Endodermal cell (in vitro differentiated cells): ENCODE data around the gene NTSR2. TPM values are rescaled to one million over a fixed set of nuclear protein-coding genes. Genes with fewer than 3 reads are reported as not detected.

Source experiments
- DNase-seq: peaks from one replicate; pipeline ENCODE4 v3.0.0-alpha.2; 2017
- H3K27ac ChIP-seq: 2 replicates; pipeline ENCODE4 v1.5.1; 2013; ENCODE audit warnings: mild to moderate bottlenecking, low read depth, low read length, moderate library complexity
- H3K27me3 ChIP-seq: 2 replicates; pipeline ENCODE4 v1.6.1; 2013; ENCODE audit warnings: mild to moderate bottlenecking, low read length, moderate library complexity; ENCODE audit not compliant: insufficient read depth, control insufficient read depth, poor library complexity, severe bottlenecking
- H3K36me3 ChIP-seq: 2 replicates; pipeline ENCODE4 v1.7.0; 2013; ENCODE audit warnings: mild to moderate bottlenecking, low read length, moderate library complexity; ENCODE audit not compliant: control insufficient read depth, insufficient read depth
- H3K4me1 ChIP-seq: one replicate; pipeline ENCODE4 v1.7.0; 2013; ENCODE audit warnings: low read length; ENCODE audit not compliant: control insufficient read depth, insufficient read depth
- H3K4me3 ChIP-seq: 2 replicates; pipeline ENCODE4 v1.5.1; 2013; ENCODE audit warnings: mild to moderate bottlenecking, low read length, moderate library complexity
- H3K9ac ChIP-seq: 2 replicates; pipeline ENCODE4 v1.6.1; 2013; ENCODE audit warnings: mild to moderate bottlenecking, low read length, moderate library complexity; ENCODE audit not compliant: poor library complexity, severe bottlenecking; ENCODE audit errors: extremely low read depth
- H3K9me3 ChIP-seq: 2 replicates; pipeline ENCODE4 v1.6.1; 2013; ENCODE audit warnings: mild to moderate bottlenecking, low read length, moderate library complexity; ENCODE audit not compliant: control insufficient read depth
- H3K27ac Mint-ChIP-seq: 2 replicates; pipeline ENCODE4 v1.8.0; 2020; ENCODE audit warnings: mixed read lengths
- H3K27me3 Mint-ChIP-seq: 2 replicates; pipeline ENCODE4 v1.8.0; 2021; ENCODE audit warnings: mild to moderate bottlenecking, mixed read lengths; ENCODE audit not compliant: insufficient read depth
- H3K36me3 Mint-ChIP-seq: 2 replicates; pipeline ENCODE4 v1.8.0; 2020; ENCODE audit warnings: low read depth, mixed read lengths
- H3K4me1 Mint-ChIP-seq: 2 replicates; pipeline ENCODE4 v1.8.0; 2020; ENCODE audit warnings: mixed read lengths
- H3K4me3 Mint-ChIP-seq: 2 replicates; pipeline ENCODE4 v1.8.0; 2020; ENCODE audit warnings: mild to moderate bottlenecking, moderate library complexity, mixed read lengths
- H3K9me3 Mint-ChIP-seq: 2 replicates; pipeline ENCODE4 v1.8.0; 2020; ENCODE audit warnings: mild to moderate bottlenecking, mixed read lengths
- WGBS, 2 experiments: methylation state at CpG; one replicate each; pipeline versions ENCODE4 v1.1.5 to v1.1.7; 2013; ENCODE audit warnings: missing lambda C conversion rate in 2 of 2, mixed read lengths in 1 of 2; ENCODE audit not compliant: insufficient coverage in 1 of 2, insufficient read length in 1 of 2; 5-methylcytosine and 5-hydroxymethylcytosine counted together
- total RNA-seq, 2 donors: library from RNA; stranded (reverse); fragmentation: NEBNext Ultra II Directional in 1 of 2; extraction: Animal tissue kit (Norgen Biotek cat#: 25700) in 1 of 2; gene quantifications; 2 replicates in 1 of 2; 3 replicates in 1 of 2; pipeline ENCODE4 v1.2.1, GENCODE V29; 2021
- TF ChIP-seq, protein P1 (sequence below): fragments of 200-600 bp; sonication (generic); conservative IDR thresholded peaks from 2 replicates; pipeline ENCODE4 v1.5.0; 2021; ENCODE audit warnings: antibody characterized with exemption, mild to moderate bottlenecking

NTSR2 gene
- total RNA-seq, 2 donors from 2014 or later, result not detected

DNA sequence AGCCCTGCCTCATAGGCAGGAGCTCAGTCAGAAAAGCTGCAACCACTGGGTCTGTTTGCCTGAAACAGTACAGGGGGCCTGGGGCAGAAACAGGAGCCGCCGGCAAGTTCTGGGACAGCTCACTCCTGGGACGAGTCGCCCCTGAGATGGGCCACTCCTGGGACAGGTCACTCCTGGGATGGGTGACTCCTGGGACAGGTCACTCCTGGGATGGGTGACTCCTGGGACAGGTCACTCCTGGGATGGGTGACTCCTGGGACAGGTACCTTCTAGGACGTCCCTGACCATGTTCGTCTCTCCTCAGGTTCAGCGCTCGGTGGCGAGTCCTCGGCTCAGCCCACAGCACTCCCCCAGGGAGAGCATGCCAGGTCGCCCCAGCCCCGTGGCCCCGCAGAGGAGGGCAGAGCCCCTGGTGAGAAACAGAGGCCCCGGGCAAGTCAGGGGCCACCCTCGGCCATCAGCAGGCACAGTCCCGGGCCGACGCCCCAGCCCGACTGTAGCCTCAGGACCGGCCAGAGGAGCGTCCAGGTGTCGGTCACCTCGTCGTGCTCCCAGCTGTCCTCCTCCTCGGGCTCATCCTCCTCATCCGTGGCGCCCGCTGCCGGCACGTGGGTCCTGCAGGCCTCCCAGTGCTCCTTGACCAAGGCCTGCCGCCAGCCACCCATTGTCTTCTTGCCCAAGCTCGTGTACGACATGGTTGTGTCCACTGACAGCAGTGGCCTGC is 51.8 kb downstream of the NTSR2 start:
- peaks cover 93% of the 10 kb centered on the region for H3K36me3 ChIP-seq
- no peak overlapping the region for H3K27ac ChIP-seq
- no peaks in the 10 kb centered on the region for H3K9me3 ChIP-seq
- H3K4me1 Mint-ChIP-seq, result no peaks in the 10 kb centered on the region
- WGBS, 2 experiments, result 92 to 93% methylated on average over 27 to 33 of the region's 33 CpGs
- peaks cover 78% of the 10 kb centered on the region for H3K36me3 Mint-ChIP-seq
- no peak for DNase-seq
- H3K4me3 ChIP-seq, result no peak overlapping the region
- no peak overlapping the region for H3K27ac Mint-ChIP-seq
- no peaks in the 10 kb centered on the region for H3K9me3 Mint-ChIP-seq
- no peaks in the 10 kb centered on the region for H3K27me3 ChIP-seq
- no peak overlapping the region for H3K9ac ChIP-seq
- H3K4me3 Mint-ChIP-seq, result no peak overlapping the region
- no peaks in the 10 kb centered on the region for H3K27me3 Mint-ChIP-seq
- TF ChIP-seq, protein P1, sequence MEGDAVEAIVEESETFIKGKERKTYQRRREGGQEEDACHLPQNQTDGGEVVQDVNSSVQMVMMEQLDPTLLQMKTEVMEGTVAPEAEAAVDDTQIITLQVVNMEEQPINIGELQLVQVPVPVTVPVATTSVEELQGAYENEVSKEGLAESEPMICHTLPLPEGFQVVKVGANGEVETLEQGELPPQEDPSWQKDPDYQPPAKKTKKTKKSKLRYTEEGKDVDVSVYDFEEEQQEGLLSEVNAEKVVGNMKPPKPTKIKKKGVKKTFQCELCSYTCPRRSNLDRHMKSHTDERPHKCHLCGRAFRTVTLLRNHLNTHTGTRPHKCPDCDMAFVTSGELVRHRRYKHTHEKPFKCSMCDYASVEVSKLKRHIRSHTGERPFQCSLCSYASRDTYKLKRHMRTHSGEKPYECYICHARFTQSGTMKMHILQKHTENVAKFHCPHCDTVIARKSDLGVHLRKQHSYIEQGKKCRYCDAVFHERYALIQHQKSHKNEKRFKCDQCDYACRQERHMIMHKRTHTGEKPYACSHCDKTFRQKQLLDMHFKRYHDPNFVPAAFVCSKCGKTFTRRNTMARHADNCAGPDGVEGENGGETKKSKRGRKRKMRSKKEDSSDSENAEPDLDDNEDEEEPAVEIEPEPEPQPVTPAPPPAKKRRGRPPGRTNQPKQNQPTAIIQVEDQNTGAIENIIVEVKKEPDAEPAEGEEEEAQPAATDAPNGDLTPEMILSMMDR, result no peak
- no peaks in the 10 kb centered on the region for H3K4me1 ChIP-seq

DNA sequence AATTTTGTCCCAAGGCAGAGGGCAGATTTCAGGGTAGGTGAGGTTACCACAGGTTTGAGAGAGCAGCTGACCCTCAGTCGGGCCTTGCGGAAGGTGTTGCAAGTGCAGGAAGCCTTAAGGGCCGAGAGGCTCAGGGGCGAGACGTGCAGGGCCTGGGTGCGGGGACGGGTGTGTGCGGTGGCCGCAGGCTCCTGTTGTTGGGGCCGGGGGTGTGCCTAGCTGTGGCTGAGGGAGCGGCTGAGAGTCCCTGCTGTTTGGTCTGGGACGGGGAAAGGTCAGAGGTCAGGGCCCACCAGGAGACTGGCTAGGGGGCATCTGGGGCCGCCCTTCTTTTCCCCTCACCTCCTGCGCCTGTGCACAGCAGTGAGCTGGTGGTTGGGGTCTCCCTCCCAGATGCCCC is 52.5 kb downstream of the NTSR2 start:
- Mint-ChIP-seq H3K4me1 (no peaks in the 10 kb centered on the region), H3K36me3 (peaks cover 78% of the 10 kb centered on the region), H3K27ac (no peak overlapping the region), H3K27me3 (no peaks in the 10 kb centered on the region), H3K4me3 (no peak overlapping the region), H3K9me3 (no peaks in the 10 kb centered on the region)
- DNase-seq, result no peak
- TF ChIP-seq, protein P1, result no peak
- no peaks in the 10 kb centered on the region for H3K9me3 ChIP-seq
- WGBS, 2 experiments, result 91 to 95% methylated on average over 8 to 14 of the region's 14 CpGs
- H3K9ac ChIP-seq, result no peak overlapping the region
- no peak overlapping the region for H3K4me3 ChIP-seq
- peaks cover 93% of the 10 kb centered on the region for H3K36me3 ChIP-seq
- no peaks in the 10 kb centered on the region for H3K27me3 ChIP-seq
- H3K27ac ChIP-seq, result no peak overlapping the region
- no peaks in the 10 kb centered on the region for H3K4me1 ChIP-seq

DNA sequence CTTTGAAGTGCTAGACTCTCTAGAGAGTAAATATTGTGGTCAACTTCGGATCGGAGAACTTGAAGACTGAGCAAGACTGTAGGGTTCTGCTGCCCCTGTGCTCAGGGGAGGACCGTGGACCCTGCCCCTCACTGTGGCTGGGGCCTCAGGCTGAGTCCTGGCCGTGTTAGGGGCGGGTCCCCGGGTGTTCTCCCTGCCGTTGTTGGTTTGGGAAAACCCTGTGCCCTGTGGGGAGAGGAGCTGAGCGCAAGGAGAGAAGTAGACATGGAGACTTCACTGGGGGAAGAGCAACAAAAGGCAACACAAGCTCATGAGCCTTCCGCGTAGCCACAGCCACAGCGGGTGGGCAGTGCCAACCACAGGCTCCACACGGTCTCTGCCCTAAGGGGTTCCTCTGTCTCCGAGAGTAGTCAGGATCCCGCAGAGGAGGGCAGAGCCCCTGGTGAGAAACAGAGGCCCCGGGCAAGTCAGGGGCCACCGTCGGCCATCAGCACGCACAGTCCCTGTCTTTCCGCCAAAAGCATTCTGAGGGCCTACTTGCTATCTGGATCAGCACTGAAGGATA is 53.1 kb downstream of the NTSR2 start:
- Histone ChIP-seq H3K36me3 (peaks cover 93% of the 10 kb centered on the region), H3K27ac (no peak overlapping the region), H3K27me3 (no peaks in the 10 kb centered on the region), H3K9me3 (no peaks in the 10 kb centered on the region), H3K4me1 (no peaks in the 10 kb centered on the region), H3K4me3 (no peak overlapping the region), H3K9ac (no peak overlapping the region)
- no peak for DNase-seq
- 90 to 93% methylated on average over 17 to 19 of the region's 19 CpGs for WGBS, 2 experiments
- no peak overlapping the region for H3K27ac Mint-ChIP-seq
- H3K4me3 Mint-ChIP-seq, result no peak overlapping the region
- no peaks in the 10 kb centered on the region for H3K4me1 Mint-ChIP-seq
- H3K36me3 Mint-ChIP-seq, result peaks cover 80% of the 10 kb centered on the region
- no peaks in the 10 kb centered on the region for H3K27me3 Mint-ChIP-seq
- TF ChIP-seq, protein P1, result no peak
- H3K9me3 Mint-ChIP-seq, result no peaks in the 10 kb centered on the region
